Coronary artery (tissue), 2 donors: ENCODE results near the gene RAP1GAP.

Source experiments
- DNase-seq: peaks from one replicate; pipeline ENCODE4 v3.0.0-alpha.2; 2017; ENCODE audit warnings: low spot score
- H3K27ac ChIP-seq, 2 donors: fragments of 200-600 bp; sonication (generic); one replicate each; pipeline ENCODE4 v1.5.1; 2016 to 2019
- H3K4me3 ChIP-seq: fragments of 200-600 bp; sonication (generic); 2 replicates; pipeline ENCODE4 v1.5.1; 2016; ENCODE audit warnings: mild to moderate bottlenecking, moderate library complexity
- TF ChIP-seq, protein P1 (sequence below): fragments of 200-600 bp; sonication (generic); IDR thresholded peaks from one replicate; pipeline ENCODE4 v1.5.1; 2019; ENCODE audit warnings: antibody characterized with exemption

The RAP1GAP gene

DNA sequence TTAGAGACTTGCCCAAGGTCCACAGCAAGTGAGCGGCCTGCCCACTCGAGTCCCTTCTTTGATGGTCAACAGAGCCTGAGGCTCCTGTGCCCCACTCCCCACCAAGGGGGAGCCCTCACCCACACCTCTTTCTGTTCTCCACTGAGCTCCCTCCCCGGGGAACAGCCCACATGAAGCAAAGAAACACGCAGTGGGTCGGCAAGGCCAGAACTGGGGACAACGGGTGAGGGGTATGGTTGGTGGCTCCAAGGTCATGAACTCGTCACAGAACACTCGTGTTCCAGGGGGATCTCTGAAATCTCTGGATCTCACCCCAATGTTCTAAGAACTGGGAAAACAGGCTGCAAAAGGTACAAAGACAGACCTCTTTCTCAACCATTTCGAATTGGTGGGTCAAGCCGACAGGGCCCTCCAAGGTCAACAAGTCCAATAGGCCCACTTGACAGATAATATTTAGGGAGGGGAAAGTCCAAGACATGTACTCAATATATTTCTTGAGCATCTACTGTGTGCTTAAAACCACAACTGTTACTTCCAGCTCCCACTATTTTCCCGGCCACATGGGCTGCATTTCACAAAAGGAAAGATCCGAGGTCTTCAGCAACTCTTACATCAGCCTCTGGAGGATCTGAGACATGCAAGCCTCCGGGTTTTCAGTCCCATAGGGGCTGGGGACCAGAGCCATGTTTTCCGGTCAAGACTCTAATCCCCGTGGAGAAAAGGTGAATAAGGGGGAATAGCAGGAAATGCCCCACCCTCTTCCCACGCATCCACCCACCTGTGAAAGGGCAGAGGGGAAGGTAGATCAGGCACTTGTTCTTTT, 1.1 kb upstream of the RAP1GAP start:
- peak overlapping the region; percentile 64 for H3K4me3 ChIP-seq
- H3K27ac ChIP-seq, result no peak overlapping the region
- TF ChIP-seq, protein P1, sequence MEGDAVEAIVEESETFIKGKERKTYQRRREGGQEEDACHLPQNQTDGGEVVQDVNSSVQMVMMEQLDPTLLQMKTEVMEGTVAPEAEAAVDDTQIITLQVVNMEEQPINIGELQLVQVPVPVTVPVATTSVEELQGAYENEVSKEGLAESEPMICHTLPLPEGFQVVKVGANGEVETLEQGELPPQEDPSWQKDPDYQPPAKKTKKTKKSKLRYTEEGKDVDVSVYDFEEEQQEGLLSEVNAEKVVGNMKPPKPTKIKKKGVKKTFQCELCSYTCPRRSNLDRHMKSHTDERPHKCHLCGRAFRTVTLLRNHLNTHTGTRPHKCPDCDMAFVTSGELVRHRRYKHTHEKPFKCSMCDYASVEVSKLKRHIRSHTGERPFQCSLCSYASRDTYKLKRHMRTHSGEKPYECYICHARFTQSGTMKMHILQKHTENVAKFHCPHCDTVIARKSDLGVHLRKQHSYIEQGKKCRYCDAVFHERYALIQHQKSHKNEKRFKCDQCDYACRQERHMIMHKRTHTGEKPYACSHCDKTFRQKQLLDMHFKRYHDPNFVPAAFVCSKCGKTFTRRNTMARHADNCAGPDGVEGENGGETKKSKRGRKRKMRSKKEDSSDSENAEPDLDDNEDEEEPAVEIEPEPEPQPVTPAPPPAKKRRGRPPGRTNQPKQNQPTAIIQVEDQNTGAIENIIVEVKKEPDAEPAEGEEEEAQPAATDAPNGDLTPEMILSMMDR, result no peak
- DNase-seq, result no peak

DNA sequence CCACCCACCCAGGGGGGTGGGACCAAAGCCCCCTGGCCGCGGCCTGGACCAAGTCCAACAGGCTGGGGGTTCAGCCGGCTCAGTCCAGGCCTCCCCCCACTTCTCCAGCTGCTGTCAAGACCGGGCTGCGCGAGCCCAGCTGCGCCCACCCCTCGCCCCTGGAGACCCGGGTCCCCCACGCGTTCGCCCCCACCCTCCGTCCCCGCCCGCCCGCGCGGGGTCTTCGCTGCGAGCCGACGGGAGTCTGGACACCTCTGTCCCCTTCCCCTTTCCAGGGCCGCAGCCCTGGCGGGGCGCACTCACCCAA, 253 bp downstream of the RAP1GAP start:
- H3K4me3 ChIP-seq, result peak overlapping the region; percentile 64
- no peak overlapping the region for H3K27ac ChIP-seq
- DNase-seq, result no peak
- TF ChIP-seq, protein P1, result no peak

DNA sequence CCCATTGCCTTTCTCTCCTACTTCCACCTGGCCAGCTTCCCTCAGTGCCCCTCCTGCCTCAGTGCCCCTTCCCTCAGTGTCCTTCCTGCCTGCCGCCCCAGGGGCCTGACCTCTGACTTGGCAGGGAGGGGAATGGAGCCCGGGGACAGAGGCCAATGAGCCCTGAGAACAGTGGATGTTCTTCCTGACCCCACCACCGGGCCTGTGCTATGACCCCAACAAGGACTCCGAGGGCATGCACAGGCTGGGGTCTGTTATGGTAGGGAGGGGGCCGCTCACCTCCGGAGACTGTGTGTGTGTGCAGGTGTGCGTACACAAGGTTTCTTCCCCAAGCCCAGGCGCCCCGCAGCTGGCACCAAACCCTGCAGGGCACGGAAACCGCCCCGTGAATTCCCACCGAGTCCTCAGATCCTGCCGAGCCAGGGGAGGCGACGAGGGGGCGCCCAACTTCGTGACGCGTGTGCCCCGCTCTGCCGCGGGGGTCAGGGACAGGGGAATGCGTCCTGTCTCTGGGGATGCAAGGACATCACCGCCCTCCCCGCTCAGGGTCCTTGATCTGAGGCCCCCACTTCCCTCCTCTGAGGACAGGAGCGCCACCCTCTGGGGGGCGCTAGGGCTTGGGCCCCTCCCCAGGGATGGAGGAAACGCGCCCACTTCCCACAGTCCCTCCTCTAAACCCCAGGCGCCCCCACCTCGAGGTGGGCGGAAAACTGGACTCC, 766 bp downstream of the RAP1GAP start:
- TF ChIP-seq, protein P1, result no peak
- H3K4me3 ChIP-seq, result peak overlapping the region; percentile 64
- no peak overlapping the region for H3K27ac ChIP-seq
- DNase-seq, result no peak

DNA sequence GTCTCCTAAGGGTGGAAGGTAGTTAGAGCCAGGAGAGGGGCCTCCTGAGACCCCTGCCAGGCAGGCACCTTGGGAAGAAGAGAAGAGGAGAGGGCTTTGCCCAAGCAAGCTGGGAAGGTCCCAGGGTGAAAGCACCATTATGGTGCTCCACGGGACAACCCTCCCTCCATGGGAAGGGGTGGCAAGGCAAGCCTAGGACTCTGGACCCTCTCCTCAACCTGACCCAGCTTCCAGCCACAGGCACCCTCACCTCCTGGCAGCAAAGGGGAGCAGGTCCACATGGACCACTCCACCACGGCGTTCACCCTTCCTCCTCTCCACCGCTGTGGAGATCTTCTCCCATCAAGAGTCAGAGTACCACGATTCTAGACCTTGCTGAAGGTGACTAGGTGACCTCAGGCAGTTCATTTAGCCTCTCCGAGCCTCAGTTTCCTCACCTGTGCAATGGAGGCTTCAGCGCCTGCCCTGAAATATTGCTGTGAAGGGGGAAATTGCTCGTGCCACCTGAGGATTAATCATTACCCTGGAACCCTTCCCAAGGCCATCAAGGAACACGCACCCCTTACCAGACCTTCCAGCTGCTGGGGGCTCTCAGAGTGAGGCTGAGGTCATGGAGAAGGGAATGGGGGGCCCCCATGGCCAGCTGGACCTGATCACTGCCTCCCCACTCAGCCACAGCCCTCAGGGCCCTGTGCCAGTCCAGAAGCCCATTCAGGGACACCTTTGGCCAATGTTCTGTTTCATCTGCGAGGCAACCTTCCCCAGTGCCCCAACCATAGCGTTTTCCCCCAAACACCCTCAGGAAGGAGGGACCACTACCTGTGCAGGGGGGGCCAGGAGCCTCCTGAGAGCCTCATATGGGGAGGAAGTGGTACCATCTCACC, 1.6 kb downstream of the RAP1GAP start:
- Histone ChIP-seq H3K4me3 (no peak overlapping the region), H3K27ac (no peak overlapping the region)
- no peak for DNase-seq

DNA sequence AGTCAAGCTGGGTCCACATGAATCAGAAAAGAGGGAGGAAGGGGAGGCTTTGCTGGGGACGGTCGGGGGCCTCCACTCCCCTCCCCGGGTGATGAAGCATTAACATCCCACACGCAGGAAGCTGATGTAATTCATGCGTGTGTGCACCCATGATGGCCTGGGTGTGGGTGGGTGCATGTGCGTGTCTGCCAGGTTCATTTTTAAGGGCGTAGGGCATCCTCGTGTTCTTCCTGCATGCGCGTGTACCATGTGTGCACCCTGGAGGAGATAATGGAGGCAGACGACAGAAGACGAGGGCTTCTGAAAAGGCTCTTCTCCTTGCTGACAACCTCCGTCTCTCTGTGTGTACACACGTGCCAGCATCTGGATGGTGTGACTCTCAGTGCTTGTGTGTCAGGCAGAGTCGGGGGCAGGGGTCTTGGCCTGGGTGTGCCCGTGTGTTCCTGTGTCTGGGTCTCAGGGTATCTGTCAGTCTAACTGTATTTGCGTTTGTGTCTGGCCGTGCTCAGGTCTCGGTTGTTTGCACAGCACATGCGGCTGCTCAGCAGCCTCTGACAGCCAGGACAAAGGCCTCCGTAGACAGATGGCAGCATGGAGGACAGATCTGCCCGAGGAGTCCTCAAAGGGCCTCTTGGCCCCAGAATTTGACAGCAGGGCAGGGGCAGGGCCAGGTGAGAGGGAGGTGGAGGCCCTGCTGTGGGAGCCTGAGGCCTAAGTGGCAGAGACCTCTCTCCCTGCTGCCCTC, 2.4 kb downstream of the RAP1GAP start:
- TF ChIP-seq, protein P1, result no peak
- DNase-seq, result peak; percentile 35
- Histone ChIP-seq H3K27ac (no peak overlapping the region), H3K4me3 (no peak overlapping the region)

More for the DNA sequence above, 1.6 kb downstream of the RAP1GAP start:
- TF ChIP-seq, protein P1, result no peak

DNA sequence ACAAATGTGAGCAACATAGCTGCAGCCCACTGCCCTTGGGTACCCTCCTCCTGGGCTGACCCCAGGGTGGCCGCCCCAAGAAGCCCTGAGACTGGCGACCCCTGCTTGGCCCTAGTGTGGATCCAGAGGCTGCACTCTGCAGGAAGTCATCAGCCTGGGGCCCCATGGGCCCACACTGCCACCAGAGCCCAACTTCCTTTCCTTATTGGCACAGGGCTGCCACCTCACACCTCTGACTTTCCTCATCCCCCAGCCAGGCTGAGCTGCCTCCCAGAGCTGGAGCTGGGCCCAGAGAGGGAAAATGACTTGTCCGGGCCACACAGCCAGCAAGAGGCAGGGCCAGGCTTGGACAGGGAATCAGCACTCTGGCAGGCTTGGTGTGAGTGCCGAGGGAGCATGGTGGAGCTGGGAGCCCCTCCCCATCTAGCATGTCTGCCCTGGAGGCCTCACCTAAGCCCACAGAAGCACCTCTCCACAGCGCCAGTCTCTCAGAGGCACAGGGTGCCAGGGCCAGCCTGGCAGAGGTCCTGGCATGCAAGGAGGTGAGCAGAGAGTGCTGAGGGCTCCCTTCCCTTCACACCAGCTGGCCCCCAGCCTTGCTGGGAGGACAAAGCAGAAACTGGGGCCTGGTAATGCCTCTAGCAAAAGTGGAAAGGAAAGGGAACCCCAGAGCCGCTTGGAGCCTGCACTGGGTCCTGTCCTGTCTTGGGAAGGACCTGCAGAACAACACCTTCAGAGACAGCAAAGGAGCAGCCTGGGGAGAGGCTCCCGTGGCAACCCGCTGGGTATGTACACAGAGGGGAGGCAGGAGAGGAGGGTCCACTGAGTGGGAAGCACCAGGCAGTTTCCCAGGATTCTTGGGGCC, 3.2 kb downstream of the RAP1GAP start:
- TF ChIP-seq, protein P1, result no peak
- DNase-seq, result peak; percentile 57
- no peak overlapping the region for H3K4me3 ChIP-seq
- no peak overlapping the region for H3K27ac ChIP-seq
